ENCODE results near the gene SLC46A1. TPM values are rescaled to one million over a fixed set of nuclear protein-coding genes. Genes with fewer than 3 reads are reported as not detected.

The SLC46A1 gene
- total and polyA plus RNA-seq, 2 of the 13 experiments (the other 11 are each of a cell fraction or from before 2014, with no cell fraction given), result 19.6 to 22.6 TPM

DNA sequence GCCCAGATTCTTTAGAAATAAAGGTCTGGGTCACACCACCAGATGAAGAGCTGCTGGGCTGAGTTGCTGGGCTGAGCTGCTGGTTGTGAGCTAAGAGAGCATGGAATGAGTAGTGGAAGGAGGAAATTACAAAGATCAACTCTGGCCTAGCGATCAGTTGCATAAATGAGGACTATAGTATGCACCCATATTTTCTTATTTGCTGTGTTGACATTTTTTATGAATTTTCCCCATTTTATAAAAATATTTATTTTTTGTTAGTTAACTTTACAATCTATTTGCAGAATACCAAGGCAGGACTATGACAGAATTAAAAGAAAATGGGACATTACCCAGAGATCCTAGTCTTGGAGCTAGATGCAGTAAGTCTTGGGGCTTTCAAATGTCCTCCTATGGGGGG is 43.8 kb upstream of the SLC46A1 start:
- H2AFZ ChIP-seq (ENCODE audit: low read length), result no peak overlapping the region
- no peak overlapping the region for H3K27ac ChIP-seq (ENCODE audit: extremely low read length, insufficient read depth, low read length)
- H4K20me1 ChIP-seq (ENCODE audit: insufficient read depth, low read length), result no peaks in the 10 kb centered on the region
- FAIRE-seq (no peak), DNase-seq (ENCODE audit: low spot score) (no peak), ATAC-seq (no peak)
- BruUV-seq (replicated peaks), result no TSS peak
- H3K4me3 ChIP-seq (replicated peaks in 1 of 3; ENCODE audit: insufficient read depth in 1 of 3, low read depth in 2 of 3, low read length in 3 of 3), result no peak overlapping the region
- H3K36me3 ChIP-seq (replicated peaks in 1 of 2; ENCODE audit: control insufficient read depth in 1 of 2, insufficient read depth in 2 of 2, low read length in 2 of 2), result no peaks in the 10 kb centered on the region
- H3K79me2 ChIP-seq (ENCODE audit: insufficient read depth, low read length), result no peaks in the 10 kb centered on the region
- ChIA-PET POLR2A (no interaction called here), CTCF (ENCODE audit: low intra/inter-chr PET ratio, low total read pairs) (no interaction called here)
- no peak overlapping the region for H3K4me2 ChIP-seq (ENCODE audit: low read depth, low read length)
- intact Hi-C loops (cut with micrococcal nuclease; ENCODE audit: unreplicated experiment) (no loop called here), in situ Hi-C loops (cut with HindIII; ENCODE audit: extremely low pct_ligation_motif_present, low pct_unique_long_range_greater_than_20kb) (no loop called here)
- H3K27me3 ChIP-seq (ENCODE audit: control insufficient read depth in 1 of 2, insufficient read depth in 2 of 2, low read length in 2 of 2), result no peaks in the 10 kb centered on the region; a peak in 1 of 5 replicates
- WGBS (ENCODE audit: low lambda C conversion rate), result 26% methylated on average over 1 of the region's 1 CpG
- no peak overlapping the region for H3K9ac ChIP-seq (ENCODE audit: insufficient read depth, low read depth, low read length)
- no peaks in the 10 kb centered on the region for H3K4me1 ChIP-seq (ENCODE audit: insufficient read depth, low read length)
- TF ChIP-seq MAFK (conservative IDR thresholded peaks at IDR 0.05 in 1 of 2, IDR thresholded peaks at IDR 0.05 in 1 of 2; ENCODE audit: low read length in 2 of 2) (peak; percentile 65 to 79; a peak in 3 of 4 replicates), CAMTA2 (CRISPR knock-in tag; IDR thresholded peaks at IDR 0.05; ENCODE audit: borderline replicate concordance) (no peak), ZBTB42 (CRISPR knock-in tag; IDR thresholded peaks at IDR 0.05) (no peak), MAFF (IDR thresholded peaks at IDR 0.05; ENCODE audit: low read depth, low read length) (peak; percentile 69), ZNF589 (CRISPR knock-in tag; conservative IDR thresholded peaks at IDR 0.05) (no peak), PHB2 (IDR thresholded peaks at IDR 0.05; ENCODE audit: partially characterized antibody) (no peak), AGO1 (IDR thresholded peaks at IDR 0.05; ENCODE audit: low read depth, low read length, poor library complexity, severe bottlenecking) (no peak), ZNF766 (CRISPR knock-in tag; IDR thresholded peaks at IDR 0.05; ENCODE audit: borderline replicate concordance) (no peak)
- TF ChIP-seq, protein P1, sequence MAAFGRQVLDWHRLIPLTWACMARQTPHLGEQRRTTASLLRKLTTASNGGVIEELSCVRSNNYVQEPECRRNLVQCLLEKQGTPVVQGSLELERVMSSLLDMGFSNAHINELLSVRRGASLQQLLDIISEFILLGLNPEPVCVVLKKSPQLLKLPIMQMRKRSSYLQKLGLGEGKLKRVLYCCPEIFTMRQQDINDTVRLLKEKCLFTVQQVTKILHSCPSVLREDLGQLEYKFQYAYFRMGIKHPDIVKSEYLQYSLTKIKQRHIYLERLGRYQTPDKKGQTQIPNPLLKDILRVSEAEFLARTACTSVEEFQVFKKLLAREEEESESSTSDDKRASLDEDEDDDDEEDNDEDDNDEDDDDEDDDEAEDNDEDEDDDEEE (CRISPR knock-in tag; IDR thresholded peaks at IDR 0.05), result no peak
- TF ChIP-seq, protein P2, sequence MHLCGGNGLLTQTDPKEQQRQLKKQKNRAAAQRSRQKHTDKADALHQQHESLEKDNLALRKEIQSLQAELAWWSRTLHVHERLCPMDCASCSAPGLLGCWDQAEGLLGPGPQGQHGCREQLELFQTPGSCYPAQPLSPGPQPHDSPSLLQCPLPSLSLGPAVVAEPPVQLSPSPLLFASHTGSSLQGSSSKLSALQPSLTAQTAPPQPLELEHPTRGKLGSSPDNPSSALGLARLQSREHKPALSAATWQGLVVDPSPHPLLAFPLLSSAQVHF (CRISPR knock-in tag; IDR thresholded peaks at IDR 0.05), result no peak
- no peaks in the 10 kb centered on the region for H3K9me3 ChIP-seq (ENCODE audit: low read length)
